Measurements from ENCODE around the gene ALG6. TPM values are rescaled to one million over a fixed set of nuclear protein-coding genes. Genes with fewer than 3 reads are reported as not detected.

The ALG6 gene
- 10.4 and 16.3 TPM in 2 replicates for total RNA-seq (2014; rRNA removed; shearing (Covaris generic); ENCODE audit: low replicate concordance)

DNA sequence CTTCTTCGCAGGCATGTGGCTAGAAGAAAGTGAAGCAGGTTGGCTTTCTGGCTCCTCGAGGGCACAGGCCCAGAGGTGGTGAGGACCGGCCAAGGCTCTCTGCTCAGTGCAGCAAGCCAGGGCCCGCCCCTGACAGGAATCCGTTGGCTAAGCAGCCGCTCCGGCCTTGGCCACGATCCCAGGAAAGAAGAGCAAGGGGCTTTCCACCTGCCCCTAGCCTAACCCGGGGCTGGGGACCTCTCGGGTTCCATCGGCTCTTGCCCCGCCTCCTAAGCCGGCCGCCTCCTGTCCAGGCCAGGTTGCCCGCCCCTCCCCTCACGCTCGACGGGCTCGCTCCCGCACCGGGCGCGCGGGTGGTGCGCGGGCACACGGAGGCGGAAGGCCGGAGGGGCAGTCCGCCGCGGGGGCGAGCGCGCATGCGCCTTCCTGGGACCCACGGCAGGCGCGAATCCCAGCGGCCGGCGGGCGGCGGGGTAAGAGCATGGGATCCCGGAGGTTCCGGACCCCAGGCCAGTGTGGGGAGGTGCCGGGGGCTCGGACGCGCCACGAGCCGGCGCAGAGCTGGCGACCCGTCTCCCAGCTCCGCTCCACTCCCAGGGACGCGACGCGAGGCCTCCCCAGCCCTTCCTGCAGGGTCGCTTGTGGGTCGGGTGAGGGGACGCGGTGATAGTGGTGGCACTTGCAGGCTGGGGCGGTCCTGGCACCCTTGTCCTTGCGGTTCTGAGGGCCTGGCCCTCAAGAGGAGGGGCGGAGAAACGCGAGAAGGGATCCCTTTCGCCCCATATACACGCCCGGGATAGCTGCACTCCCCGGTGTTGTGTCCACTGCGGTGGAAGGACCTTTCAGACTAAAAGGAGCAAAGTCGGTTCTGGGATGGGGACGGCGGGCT lies at the start of gene ALG6:
TSS of gene ALG6 (plus strand) at position 413 of the 889 bp plus-strand sequence. CDS start 3,351 bp downstream, outside the sequence.
- Histone ChIP-seq H3K27me3 (no peaks in the 10 kb centered on the region), H3K9me3 (no peaks in the 10 kb centered on the region), H3K36me3 (peaks cover 4% of the 10 kb centered on the region; the same call in 1 of the 2 replicates), H3K4me3 (peak within 1 kb of the TSS; percentile 95)
- DNase-seq: peak; percentile 97

DNA sequence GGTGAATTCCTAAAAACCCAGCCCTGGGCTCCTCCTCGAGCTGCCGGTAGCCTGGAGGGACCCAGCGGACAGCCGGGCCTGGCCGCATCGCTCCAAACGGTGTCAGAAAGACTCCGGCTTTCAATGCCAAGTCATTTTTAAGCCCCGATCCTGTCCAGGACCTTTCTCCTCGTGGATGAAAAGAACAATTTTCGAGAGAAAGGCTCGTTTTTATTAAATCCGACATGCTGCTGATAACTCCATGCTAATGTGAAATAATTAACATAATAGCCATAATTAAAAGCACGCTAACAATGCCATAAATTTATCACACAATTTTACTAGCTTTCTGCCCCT lies 49.6 kb upstream of the ALG6 start:
- Histone ChIP-seq H3K9me3 (no peaks in the 10 kb centered on the region), H3K36me3 (no peaks in the 10 kb centered on the region), H3K27me3 (peaks cover under 1% of the 10 kb centered on the region; the same call in 1 of the 2 replicates), H3K4me3 (peak overlapping the region; percentile 55)
- no peak for DNase-seq

DNA sequence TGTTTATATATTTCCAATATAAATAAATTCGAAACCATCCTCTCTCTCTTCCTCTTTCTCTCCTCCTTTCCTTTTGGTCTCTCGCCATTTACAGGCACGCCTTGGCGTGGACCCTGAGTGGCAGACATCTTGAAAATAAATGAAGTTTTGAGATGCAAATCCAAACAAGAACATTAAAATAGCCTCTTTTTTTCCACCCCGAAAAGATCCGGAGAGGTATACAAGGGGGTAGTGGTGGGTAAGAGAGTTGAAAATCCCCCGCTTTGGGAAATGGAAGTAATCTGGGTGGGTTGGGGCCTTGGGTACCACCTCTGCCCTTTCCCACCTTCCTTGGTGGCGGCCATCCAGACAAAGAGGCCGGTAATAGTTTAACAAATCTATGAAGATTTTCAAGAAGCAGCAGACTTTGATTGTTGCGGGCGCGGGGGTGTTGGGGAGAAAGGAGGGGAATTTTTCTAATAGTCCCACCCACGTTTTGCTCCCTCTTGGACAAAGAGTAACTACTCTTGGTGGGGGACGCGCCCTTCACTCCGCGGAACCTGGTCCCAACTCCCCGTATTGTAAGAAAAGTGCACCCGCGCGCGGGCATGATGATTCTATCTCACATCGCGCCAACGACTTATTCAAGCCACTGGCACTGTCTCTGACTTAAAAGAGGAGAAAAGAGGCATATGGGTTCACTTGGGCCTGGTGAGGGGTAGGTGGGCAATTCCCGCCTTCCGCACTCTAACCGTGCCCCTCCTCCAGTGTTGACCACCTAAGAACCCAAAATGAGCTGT lies 49.0 kb upstream of the ALG6 start:
- H3K27me3 ChIP-seq: peaks cover 4% of the 10 kb centered on the region; the same call in 1 of the 2 replicates
- no peak for DNase-seq

GRCh38 chr1:63319046-63320021 lies 48.1 kb upstream of the ALG6 start:
- Histone ChIP-seq H3K27me3 (peaks cover 9% of the 10 kb centered on the region; the same call in 1 of the 2 replicates), H3K4me3 (no peak overlapping the region), H3K36me3 (no peaks in the 10 kb centered on the region), H3K9me3 (no peaks in the 10 kb centered on the region)
- no peak for DNase-seq

More for the DNA sequence above, 49.0 kb upstream of the ALG6 start:
- H3K9me3 ChIP-seq: no peaks in the 10 kb centered on the region
- H3K4me3 ChIP-seq: no peak overlapping the region
- no peaks in the 10 kb centered on the region for H3K36me3 ChIP-seq

DNA sequence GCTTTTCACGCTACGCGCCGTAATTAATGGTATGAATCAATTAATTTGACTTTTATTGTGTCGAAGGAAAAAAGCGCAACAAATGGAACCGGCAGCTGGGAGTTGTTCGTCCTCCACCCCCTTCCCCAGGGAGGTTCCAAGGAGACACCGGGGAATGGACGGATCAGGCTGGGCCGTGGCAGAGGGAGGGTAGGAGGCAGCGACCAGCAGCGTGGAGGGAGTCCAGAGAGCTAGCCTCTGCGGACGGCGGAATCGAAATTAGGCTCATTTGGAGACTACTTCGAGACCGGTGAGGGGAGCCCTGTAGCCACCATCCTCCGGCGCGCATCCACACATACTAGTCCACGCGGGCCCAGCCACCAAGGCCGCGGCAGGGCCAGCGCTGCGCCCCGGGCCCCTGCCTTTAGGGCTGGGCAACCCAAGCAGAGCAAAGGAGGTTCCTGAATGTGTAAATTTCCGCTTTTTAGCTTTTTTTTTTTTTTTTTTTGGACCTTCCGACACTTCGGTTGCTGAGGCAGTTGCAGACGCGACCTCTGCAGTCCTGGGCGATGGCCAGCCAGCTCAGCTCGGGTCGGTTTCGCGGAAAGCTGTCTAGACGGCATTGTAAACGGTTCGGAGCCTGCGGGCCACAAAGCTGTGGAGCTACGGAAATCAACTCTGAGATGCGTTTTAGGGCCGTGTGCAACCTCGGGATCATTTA lies 47.3 kb upstream of the ALG6 start:
- no peaks in the 10 kb centered on the region for H3K9me3 ChIP-seq
- no peak for DNase-seq
- peaks cover 13% of the 10 kb centered on the region; the same call in 1 of the 2 replicates for H3K27me3 ChIP-seq
- no peak overlapping the region for H3K4me3 ChIP-seq
- no peaks in the 10 kb centered on the region for H3K36me3 ChIP-seq

GRCh38 chr1:63321066-63321784 lies 46.2 kb upstream of the ALG6 start:
- DNase-seq: no peak

DNA sequence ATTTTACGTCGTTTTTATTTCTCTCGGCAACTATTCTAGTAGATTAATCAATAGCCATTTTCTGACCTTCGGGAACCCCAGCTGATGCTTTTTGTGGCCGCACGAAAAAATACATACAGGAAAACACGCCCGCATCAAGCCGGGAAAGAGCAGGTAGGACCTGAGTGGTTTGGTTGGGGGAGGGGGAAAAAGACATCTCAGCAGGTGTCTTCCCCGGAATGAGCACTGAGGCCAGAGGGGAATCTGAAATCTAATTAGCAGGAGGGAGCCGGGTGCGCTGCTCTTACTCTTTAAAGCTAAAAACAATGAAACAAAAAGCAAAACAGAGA lies 45.7 kb upstream of the ALG6 start:
- Histone ChIP-seq H3K4me3 (no peak overlapping the region), H3K27me3 (peaks cover 13% of the 10 kb centered on the region; the same call in 1 of the 2 replicates), H3K9me3 (no peaks in the 10 kb centered on the region), H3K36me3 (no peaks in the 10 kb centered on the region)
- no peak for DNase-seq

More at GRCh38 chr1:63321066-63321784, 46.2 kb upstream of the ALG6 start:
- H3K36me3 ChIP-seq: no peaks in the 10 kb centered on the region
- H3K27me3 ChIP-seq: peaks cover 13% of the 10 kb centered on the region; the same call in 1 of the 2 replicates
- no peaks in the 10 kb centered on the region for H3K9me3 ChIP-seq
- no peak overlapping the region for H3K4me3 ChIP-seq

GRCh38 chr1:63322114-63322943 lies 45.1 kb upstream of the ALG6 start, which contains the start of gene FOXD3:
Gene FOXD3 (plus strand): TSS chr1:63322567. CDS start chr1:63323059, 492 bp downstream.
- peaks cover 13% of the 10 kb centered on the region; the same call in 1 of the 2 replicates for H3K27me3 ChIP-seq
- no peaks in the 10 kb centered on the region for H3K9me3 ChIP-seq
- no peaks in the 10 kb centered on the region for H3K36me3 ChIP-seq
- DNase-seq: peak; percentile 42
- peak within 1 kb of the TSS; percentile 42 for H3K4me3 ChIP-seq

- Histone ChIP-seq H3K9me3 (no peaks in the 10 kb centered on the region), H3K4me3 (peak overlapping the region; percentile 42), H3K36me3 (no peaks in the 10 kb centered on the region), H3K27me3 (peaks cover 13% of the 10 kb centered on the region; the same call in 1 of the 2 replicates)
- peak; percentile 44 for DNase-seq
Measured at GRCh38 chr1:63322944-63323864, 44.2 kb upstream of the ALG6 start.

GRCh38 chr1:63323865-63324778 lies 43.3 kb upstream of the ALG6 start:
- no peaks in the 10 kb centered on the region for H3K9me3 ChIP-seq
- no peaks in the 10 kb centered on the region for H3K36me3 ChIP-seq
- no peak for DNase-seq
- peaks cover 13% of the 10 kb centered on the region; the same call in 1 of the 2 replicates for H3K27me3 ChIP-seq
- H3K4me3 ChIP-seq: peak overlapping the region; percentile 40; the same call in 1 of the 2 replicates

DNA sequence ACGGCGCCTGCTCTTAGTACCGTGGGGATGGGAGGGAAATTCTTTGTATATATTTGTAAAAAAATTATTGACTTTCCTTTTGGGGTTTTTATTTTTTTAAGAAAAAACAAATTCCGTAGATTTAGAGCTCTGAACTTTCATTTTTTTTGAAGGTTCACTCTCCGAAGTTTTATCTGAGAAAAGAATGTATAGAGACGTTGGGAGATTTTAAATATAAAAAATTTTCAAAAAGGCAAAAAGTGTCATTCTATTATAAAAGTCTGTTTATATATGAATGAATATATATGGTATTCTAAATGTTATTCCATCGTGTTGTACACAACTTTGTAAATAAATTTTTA lies 42.7 kb upstream of the ALG6 start:
- no peaks in the 10 kb centered on the region for H3K36me3 ChIP-seq
- H3K9me3 ChIP-seq: no peaks in the 10 kb centered on the region
- no peak for DNase-seq
- peaks cover 13% of the 10 kb centered on the region; the same call in 1 of the 2 replicates for H3K27me3 ChIP-seq
- H3K4me3 ChIP-seq: no peak overlapping the region

- H3K27me3 ChIP-seq: peaks cover 13% of the 10 kb centered on the region; the same call in 1 of the 2 replicates
- no peaks in the 10 kb centered on the region for H3K9me3 ChIP-seq
- DNase-seq: no peak
- no peaks in the 10 kb centered on the region for H3K36me3 ChIP-seq
- no peak overlapping the region for H3K4me3 ChIP-seq
Measured at GRCh38 chr1:63325279-63325985, 42.0 kb upstream of the ALG6 start.
